Raji (cell line): Measurements from ENCODE around the gene PIGBOS1.

Experiments used
- POLR2A ChIP-seq: IDR thresholded peaks from 2 replicates; pipeline ENCODE4 v1.6.1; 2011; ENCODE audit warnings: low read depth, low read length, control low read depth; ENCODE audit not compliant: insufficient read depth

The PIGBOS1 gene

GRCh38 chr15:55320963-55321362 is 2.0 kb upstream of the PIGBOS1 start:
- TF ChIP-seq POLR2A: no peak

GRCh38 chr15:55320238-55320550 is 1.3 kb upstream of the PIGBOS1 start:
- no peak for TF ChIP-seq POLR2A

GRCh38 chr15:55319537-55320237 is 764 bp upstream of the PIGBOS1 start:
- peak; percentile 35; the same call in 1 of the 2 replicates for TF ChIP-seq POLR2A

GRCh38 chr15:55297315-55297714 is 21.6 kb downstream of the PIGBOS1 start:
- no peak for TF ChIP-seq POLR2A

GRCh38 chr15:55290528-55291057 is 28.3 kb downstream of the PIGBOS1 start:
- TF ChIP-seq POLR2A: no peak

- no peak for TF ChIP-seq POLR2A
Measured at GRCh38 chr15:55289746-55290527, 29.0 kb downstream of the PIGBOS1 start, which contains the start of gene RAB27A. TSS of gene RAB27A (minus strand) at chr15:55289813. CDS start at chr15:55234934, 54,879 bp downstream.

- TF ChIP-seq POLR2A: no peak
Measured at GRCh38 chr15:55289011-55289745, 29.7 kb downstream of the PIGBOS1 start.

- TF ChIP-seq POLR2A: no peak
Measured at GRCh38 chr15:55288006-55288717, 30.8 kb downstream of the PIGBOS1 start.

GRCh38 chr15:55284426-55284825 is 34.5 kb downstream of the PIGBOS1 start:
- no peak for TF ChIP-seq POLR2A

- TF ChIP-seq POLR2A: no peak
Measured at GRCh38 chr15:55283379-55284147, 35.4 kb downstream of the PIGBOS1 start.

GRCh38 chr15:55282284-55282833 is 36.6 kb downstream of the PIGBOS1 start:
- no peak for TF ChIP-seq POLR2A

GRCh38 chr15:55281517-55282228 is 37.2 kb downstream of the PIGBOS1 start:
- no peak for TF ChIP-seq POLR2A

GRCh38 chr15:55279746-55280351 is 39.1 kb downstream of the PIGBOS1 start:
- no peak for TF ChIP-seq POLR2A
